Renal cortex interstitium (tissue), 11 donors: ENCODE measurements around the gene MYOM3. TPM values are rescaled to one million over a fixed set of nuclear protein-coding genes. Genes with fewer than 3 reads are reported as not detected.
A peak's percentile ranks its signal among the peaks of the same experiment; 100 is the strongest.

Experiments
- DNase-seq, 11 donors: peaks; one replicate each; pipeline ENCODE4 v3.0.0-alpha.2; 2013; ENCODE audit warnings: low read depth in 9 of 11, low spot score in 4 of 11; ENCODE audit errors: extremely low read depth in 1 of 11
- polyA plus RNA-seq, 3 donors: library from polyadenylated mRNA; unstranded; fragments of 120-200 nt; gene quantifications; one replicate each; pipeline ENCODE4 v1.2.1, GENCODE V29; 2013; ENCODE audit not compliant: insufficient read length in 3 of 3

The MYOM3 gene
- polyA plus RNA-seq, 3 donors: 18.5 to 32.8 (median 29.9) TPM

- no peak for DNase-seq
Measured at GRCh38 chr1:24119859-24120756, 8.2 kb upstream of the MYOM3 start.

GRCh38 chr1:24119489-24119858 lies 7.5 kb upstream of the MYOM3 start:
- DNase-seq: no peak

- no peak for DNase-seq
Measured at GRCh38 chr1:24118410-24119242, 6.7 kb upstream of the MYOM3 start.

GRCh38 chr1:24117722-24118409 lies 5.9 kb upstream of the MYOM3 start:
- DNase-seq: no peak

- no peak for DNase-seq
Measured at GRCh38 chr1:24117132-24117531, 5.2 kb upstream of the MYOM3 start.

- DNase-seq: no peak
Measured at GRCh38 chr1:24114753-24115152, 2.8 kb upstream of the MYOM3 start.

GRCh38 chr1:24113641-24114033 lies 1.7 kb upstream of the MYOM3 start:
- DNase-seq: no peak

GRCh38 chr1:24111262-24111995 lies 506 bp downstream of the MYOM3 start:
- no peak for DNase-seq

- DNase-seq: no peak
Measured at GRCh38 chr1:24110642-24111261, 1.2 kb downstream of the MYOM3 start.

- DNase-seq: no peak
Measured at GRCh38 chr1:24109686-24110475, 2.1 kb downstream of the MYOM3 start.

GRCh38 chr1:24109166-24109483 lies 2.8 kb downstream of the MYOM3 start:
- DNase-seq: no peak

- DNase-seq: peak in 1 of 11 donors; percentile 61
Measured at GRCh38 chr1:24108334-24109165, 3.4 kb downstream of the MYOM3 start.

GRCh38 chr1:24107462-24108138 lies 4.3 kb downstream of the MYOM3 start:
- DNase-seq: no peak

GRCh38 chr1:24105368-24106160 lies 6.4 kb downstream of the MYOM3 start:
- DNase-seq: no peak

GRCh38 chr1:24104854-24105253 lies 7.1 kb downstream of the MYOM3 start:
- no peak for DNase-seq

- no peak for DNase-seq
Measured at GRCh38 chr1:24103879-24104278, 8.1 kb downstream of the MYOM3 start.
